ENCODE data around the gene ZFP36L1. TPM values are rescaled to one million over a fixed set of nuclear protein-coding genes. Genes with fewer than 3 reads are reported as not detected.

The ZFP36L1 gene
- total and polyA plus RNA-seq, 9 donors, result 336 to 1,074 (median 626) TPM

DNA sequence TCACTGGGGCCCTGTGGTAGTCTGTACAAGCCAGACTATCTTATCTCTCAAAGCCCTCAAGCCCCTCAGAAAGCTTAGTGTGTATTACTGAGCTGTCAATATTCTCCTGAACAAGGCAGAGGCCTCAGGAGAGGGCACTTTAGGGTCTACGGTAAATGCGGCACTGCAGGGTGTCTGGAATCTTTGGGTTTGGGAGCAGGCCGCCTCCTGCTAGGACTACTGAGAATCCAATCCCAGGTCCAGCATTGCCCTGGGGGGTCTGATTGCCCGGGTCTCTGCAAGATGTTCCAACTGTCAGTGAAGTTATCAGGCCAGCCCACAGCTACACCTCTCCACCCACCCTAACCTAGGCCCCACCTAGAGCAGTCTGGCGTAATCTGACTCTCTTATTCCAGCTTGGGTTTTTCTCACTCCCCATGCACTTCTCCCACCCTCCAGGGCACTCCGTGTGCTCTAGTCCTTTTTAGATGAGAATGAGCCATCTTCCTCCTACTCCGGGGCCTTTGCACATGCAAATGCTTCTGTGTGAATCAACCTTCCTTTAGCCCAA, 4.3 kb upstream of the ZFP36L1 start:
- peak in 1 of 5 donors; percentile 35 for DNase-seq
- H3K27me3 ChIP-seq, result no peaks in the 10 kb centered on the region
- intact Hi-C loops (cut with DNase I), result loop anchor here in 2 of 4 donors (10.0 kb wide), 2 partner anchors 402 to 652 kb away; no protein-coding TSS in a partner anchor

GRCh38 chr14:68796418-68797101, 3.7 kb upstream of the ZFP36L1 start:
- H3K4me1 ChIP-seq (ENCODE audit: insufficient read depth), result peaks cover 5% of the 10 kb centered on the region
- H3K27me3 ChIP-seq, result no peaks in the 10 kb centered on the region
- H3K36me3 ChIP-seq, result no peaks in the 10 kb centered on the region
- intact Hi-C loops (cut with DNase I), result loop anchor here in 2 of 4 donors (10.0 kb wide), 2 partner anchors 402 to 652 kb away; no protein-coding TSS in a partner anchor
- TF ChIP-seq EP300 (IDR thresholded peaks at IDR 0.05), result no peak
- TF ChIP-seq, protein P1, sequence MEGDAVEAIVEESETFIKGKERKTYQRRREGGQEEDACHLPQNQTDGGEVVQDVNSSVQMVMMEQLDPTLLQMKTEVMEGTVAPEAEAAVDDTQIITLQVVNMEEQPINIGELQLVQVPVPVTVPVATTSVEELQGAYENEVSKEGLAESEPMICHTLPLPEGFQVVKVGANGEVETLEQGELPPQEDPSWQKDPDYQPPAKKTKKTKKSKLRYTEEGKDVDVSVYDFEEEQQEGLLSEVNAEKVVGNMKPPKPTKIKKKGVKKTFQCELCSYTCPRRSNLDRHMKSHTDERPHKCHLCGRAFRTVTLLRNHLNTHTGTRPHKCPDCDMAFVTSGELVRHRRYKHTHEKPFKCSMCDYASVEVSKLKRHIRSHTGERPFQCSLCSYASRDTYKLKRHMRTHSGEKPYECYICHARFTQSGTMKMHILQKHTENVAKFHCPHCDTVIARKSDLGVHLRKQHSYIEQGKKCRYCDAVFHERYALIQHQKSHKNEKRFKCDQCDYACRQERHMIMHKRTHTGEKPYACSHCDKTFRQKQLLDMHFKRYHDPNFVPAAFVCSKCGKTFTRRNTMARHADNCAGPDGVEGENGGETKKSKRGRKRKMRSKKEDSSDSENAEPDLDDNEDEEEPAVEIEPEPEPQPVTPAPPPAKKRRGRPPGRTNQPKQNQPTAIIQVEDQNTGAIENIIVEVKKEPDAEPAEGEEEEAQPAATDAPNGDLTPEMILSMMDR (IDR thresholded peaks at IDR 0.05), result no peak
- TF ChIP-seq POLR2A (IDR thresholded peaks at IDR 0.05), result no peak
- 55 to 61% (median 57%) methylated on average over 5 of the region's 5 CpGs for WGBS, 3 donors
- H3K9me3 ChIP-seq, result no peaks in the 10 kb centered on the region
- peak overlapping the region; percentile 85 for H3K4me3 ChIP-seq
- H3K27ac ChIP-seq, result peak overlapping the region; percentile 98 to 100
- DNase-seq, result peak in 1 of 5 donors; percentile 30

More for the DNA sequence above, 4.3 kb upstream of the ZFP36L1 start:
- TF ChIP-seq POLR2A (IDR thresholded peaks at IDR 0.05) (no peak), EP300 (IDR thresholded peaks at IDR 0.05) (no peak)
- TF ChIP-seq, protein P1 (IDR thresholded peaks at IDR 0.05), result no peak
- Histone ChIP-seq H3K4me3 (no peak overlapping the region), H3K27ac (peak overlapping the region in 1 of 2 donors; percentile 100), H3K9me3 (no peaks in the 10 kb centered on the region), H3K4me1 (ENCODE audit: insufficient read depth) (peaks cover 5% of the 10 kb centered on the region), H3K36me3 (no peaks in the 10 kb centered on the region)
- WGBS, 3 donors, result 84 to 91% (median 87%) methylated on average over 7 of the region's 7 CpGs

DNA sequence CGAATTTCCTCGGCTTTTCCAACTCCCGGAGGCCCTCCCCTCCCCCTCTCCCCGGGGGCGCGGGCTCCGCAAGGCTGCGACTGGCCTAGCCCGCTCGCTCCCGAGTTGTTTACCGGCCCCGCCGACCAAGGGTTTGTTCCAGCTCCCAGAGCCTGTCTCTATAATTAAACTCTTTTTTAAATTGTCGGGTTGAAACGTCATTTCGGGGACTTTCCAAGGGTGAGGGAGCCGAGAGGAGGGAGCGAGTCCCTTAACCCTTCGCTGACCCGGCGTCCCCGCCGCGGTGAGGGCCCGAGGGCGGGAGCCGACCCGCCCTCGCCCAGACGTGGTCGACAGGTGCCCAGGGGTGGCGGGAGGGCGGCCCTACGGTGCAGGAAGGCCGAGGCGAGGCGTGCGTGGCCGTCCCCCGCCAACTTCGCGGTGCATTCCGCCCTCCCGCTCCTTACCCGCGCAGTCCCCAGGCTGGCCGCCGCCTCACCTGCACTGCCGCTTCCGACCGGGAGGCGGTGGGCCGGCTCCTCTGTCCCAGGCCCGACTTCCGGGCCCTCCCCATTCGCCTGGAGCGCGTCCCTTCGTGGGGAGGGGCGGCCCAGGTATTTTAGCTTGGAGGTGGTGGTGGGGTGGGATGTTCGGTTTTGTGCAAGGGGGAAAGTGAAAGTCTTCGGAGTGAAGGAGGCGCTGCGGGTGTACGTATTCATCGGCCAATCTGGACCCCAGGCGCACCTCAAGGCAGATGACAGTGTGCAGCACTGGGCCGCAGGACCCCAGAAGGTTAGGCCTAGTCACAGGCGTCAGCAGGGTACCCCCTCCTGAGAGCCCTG, 2.9 kb upstream of the ZFP36L1 start:
- 0 to 2% (median 1%) methylated on average over 41 to 70 of the region's 70 CpGs for WGBS, 3 donors
- H3K4me1 ChIP-seq (ENCODE audit: insufficient read depth), result peaks cover 5% of the 10 kb centered on the region
- intact Hi-C loops (cut with DNase I), result loop anchor here in 2 of 4 donors (10.0 kb wide), 2 partner anchors 401 to 651 kb away; no protein-coding TSS in a partner anchor
- H3K9me3 ChIP-seq, result no peaks in the 10 kb centered on the region
- H3K36me3 ChIP-seq, result no peaks in the 10 kb centered on the region
- peak; percentile 82 to 90 (median 87) for DNase-seq
- peak; percentile 8 for TF ChIP-seq EP300 (IDR thresholded peaks at IDR 0.05)
- TF ChIP-seq, protein P1 (IDR thresholded peaks at IDR 0.05), result peak; percentile 88 to 99 (median 98)
- peak; percentile 71 for TF ChIP-seq POLR2A (IDR thresholded peaks at IDR 0.05)
- H3K27me3 ChIP-seq, result no peaks in the 10 kb centered on the region
- peak overlapping the region; percentile 98 to 100 for H3K27ac ChIP-seq
- peak overlapping the region; percentile 85 for H3K4me3 ChIP-seq

Data from ovary (tissue), 9 donors.